H1 (cell line): Measurements from ENCODE around the gene IDI1. TPM values are rescaled to one million over a fixed set of nuclear protein-coding genes. Genes with fewer than 3 reads are reported as not detected.
A peak's percentile ranks its signal among the peaks of the same experiment; 100 is the strongest.

Experiments used
- CBX5 ChIP-seq: fragments of 300-800, 300-1000 bp; sonication (generic); IDR thresholded peaks from 2 replicates; pipeline ENCODE4 v1.7.1; 2016; ENCODE audit warnings: antibody characterized with exemption, low read length, low read depth
- CREB1 ChIP-seq: IDR thresholded peaks from 2 replicates; pipeline ENCODE4 v1.6.1; 2012; ENCODE audit warnings: inconsistent platforms
- E2F6 ChIP-seq: IDR thresholded peaks from 2 replicates; pipeline ENCODE4 v1.6.1; 2012; ENCODE audit warnings: inconsistent platforms
- EGR1 ChIP-seq: IDR thresholded peaks from 2 replicates; pipeline ENCODE4 v1.6.1; 2011; ENCODE audit warnings: low read depth, low read length, borderline replicate concordance
- FOSL1 ChIP-seq: IDR thresholded peaks from 2 replicates; pipeline ENCODE4 v1.6.1; 2011; ENCODE audit warnings: mild to moderate bottlenecking, low read depth, low read length, moderate library complexity; ENCODE audit not compliant: insufficient read depth
- HDAC2 ChIP-seq, 2 experiments: fragments of 300-600 bp in 1 of 2; sonication (generic) in 1 of 2; IDR thresholded peaks; 2 replicates each; pipeline ENCODE4 v1.6.1; 2011 to 2012; ENCODE audit warnings: low read depth in 2 of 2, low read length in 2 of 2, mild to moderate bottlenecking in 2 of 2, moderate library complexity in 2 of 2, borderline replicate concordance in 1 of 2, inconsistent platforms in 1 of 2
- KDM4A ChIP-seq: IDR thresholded peaks from one replicate; pipeline ENCODE4 v1.7.1; 2012; ENCODE audit warnings: low read depth, mild to moderate bottlenecking, moderate library complexity, low read length, inconsistent platforms; ENCODE audit not compliant: severe bottlenecking
- KDM5A ChIP-seq: fragments of 200-600 bp; IDR thresholded peaks from 2 replicates; pipeline ENCODE4 v1.7.1; 2012; ENCODE audit warnings: mild to moderate bottlenecking, low read length, inconsistent platforms, mixed read lengths
- MAFK ChIP-seq: IDR thresholded peaks from 2 replicates; pipeline ENCODE4 v1.6.1; 2012; ENCODE audit warnings: low read depth, mild to moderate bottlenecking, improper control_type of control experiment, low read length
- MAX ChIP-seq: IDR thresholded peaks from 2 replicates; pipeline ENCODE4 v1.6.1; 2012; ENCODE audit warnings: inconsistent platforms
- PHF8 ChIP-seq: fragments of 200-600 bp; sonication (generic); conservative IDR thresholded peaks from 2 replicates; pipeline ENCODE4 v1.7.1; 2012; ENCODE audit warnings: low read depth, mild to moderate bottlenecking, inconsistent platforms, low read length, moderate library complexity
- RBBP5 ChIP-seq: IDR thresholded peaks from 2 replicates; pipeline ENCODE4 v1.7.1; 2012; ENCODE audit warnings: low read depth, mild to moderate bottlenecking, inconsistent platforms, low read length, moderate library complexity, borderline replicate concordance
- TCF12 ChIP-seq: IDR thresholded peaks from 2 replicates; pipeline ENCODE4 v1.6.1; 2011; ENCODE audit warnings: low read depth, mild to moderate bottlenecking, low read length
- polyA plus RNA-seq, 7 experiments: library from polyadenylated mRNA; depleted of rRNA in 3 of 7; stranded (reverse) in 5 of 7; unstranded in 2 of 7; fragments of >200 nt in 5 of 7; fragments of 200-250 nt in 2 of 7; gene quantifications; 1 replicate in 5 of 7; 2 replicates in 1 of 7; 4 replicates in 1 of 7; pipeline versions ENCODE4 v1.2.1 to v1.2.3, GENCODE V29; 2011 to 2013; ENCODE audit warnings: missing spikeins in 2 of 7, mixed read lengths in 2 of 7
- total RNA-seq: library from RNA; stranded (reverse); fragmentation: NEBNext Ultra II Directional; extraction: Animal tissue kit (Norgen Biotek cat#: 25700); gene quantifications from 2 replicates; pipeline ENCODE4 v1.2.1, GENCODE V29; 2021

The IDI1 gene
- total and polyA plus RNA-seq, 2 of the 8 experiments (the other 6 are each of a cell fraction or from before 2014, with no cell fraction given) = 35.3 to 56.6 TPM

GRCh38 chr10:1056326-1057105 is 7.6 kb upstream of the IDI1 start, which contains the start of gene WDR37 (continued):
- TF ChIP-seq EGR1 = 0 out of 2 replicates have a peak, but pooled peaks have one; percentile 45
- TF ChIP-seq KDM5A = no peak
- TF ChIP-seq PHF8 = peak; percentile 90
- no peak for TF ChIP-seq FOSL1
- TF ChIP-seq CBX5 = no peak
- peak; percentile 79 for TF ChIP-seq CREB1
- peak; percentile 22; the same call in 1 of the 2 replicates for TF ChIP-seq E2F6
- peak; percentile 92; the same call in 1 of the 2 replicates for TF ChIP-seq RBBP5
- no peak for TF ChIP-seq TCF12
- peak; percentile 45 for TF ChIP-seq MAX
- no peak for TF ChIP-seq MAFK
- peak; percentile 84 for TF ChIP-seq KDM4A
- TF ChIP-seq HDAC2 (IDR thresholded peaks at IDR 0.05; ENCODE audit: borderline replicate concordance in 1 of 2, low read depth in 2 of 2, low read length in 2 of 2) = peak in 1 of 2 experiments; percentile 89; a peak in 1 of 4 replicates
